GM12878 (cell line): Measurements from ENCODE around the gene MRPS14. TPM values are rescaled to one million over a fixed set of nuclear protein-coding genes. Genes with fewer than 3 reads are reported as not detected.

Experiments
- ATAC-seq: fragments of 200-7000 bp; cut with Tn5 transposase; 3 replicates; pipeline ENCODE4 v1.9.1; 2020; ENCODE audit warnings: mild to moderate bottlenecking, moderate library complexity
- BruUV-seq: library from RNA; stranded (reverse); fragments of 400-500 nt; replicated peaks from 2 replicates; lab custom pipeline; 2021; lab: Mats Ljungman, UMichigan
- CTCF ChIA-PET: fragments of 300-600 bp; sonication (Branson Sonifier 250); formaldehyde crosslinking; extraction: SDS; loops from one replicate; lab custom pipeline; 2021; ENCODE audit warnings: inconsistent platforms; lab: Yijun Ruan, JAX
- POLR2A ChIA-PET: fragments of 350-600 bp; formaldehyde crosslinking; extraction: SDS; loops from one replicate; lab custom pipeline; 2021; ENCODE audit warnings: inconsistent platforms; lab: Charles Lee
- RAD21 ChIA-PET: fragments of 300-600 bp; sonication (Branson Sonifier 250); formaldehyde crosslinking; loops from one replicate; lab custom pipeline; 2023; ENCODE audit warnings: antibody characterized with exemption; ENCODE audit not compliant: unreplicated experiment; lab: Charles Lee
- SMC1A ChIA-PET: fragments of 300-600 bp; sonication (Branson Sonifier 250); formaldehyde crosslinking; loops from one replicate; lab custom pipeline; 2023; ENCODE audit not compliant: unreplicated experiment, uncharacterized antibody; lab: Charles Lee
- DNase-seq: peaks from one replicate; pipeline ENCODE4 v3.0.0-alpha.2; 2011; ENCODE audit warnings: low read depth, low spot score
- FAIRE-seq: peaks from 3 replicates; lab custom pipeline; 2011; peaks lifted over from hg19 to GRCh38; lab: Jason Lieb, UNC
- H2AFZ ChIP-seq: 2 replicates; pipeline ENCODE4 v1.6.0; 2011; ENCODE audit warnings: low read depth, low read length, control low read depth; ENCODE audit not compliant: control insufficient read depth
- H3K27ac ChIP-seq: 2 replicates; pipeline ENCODE4 v1.5.1; 2011; ENCODE audit warnings: control low read depth; ENCODE audit not compliant: control insufficient read depth, insufficient read depth
- H3K27me3 ChIP-seq, 2 experiments: replicated peaks in 1 of 2; 2 replicates each; pipeline versions ENCODE4 v1.6.0 to v1.6.1; 2011; ENCODE audit warnings: low read length in 1 of 2; ENCODE audit not compliant: control insufficient read depth in 2 of 2, insufficient read depth in 2 of 2
- H3K36me3 ChIP-seq, 2 experiments: 2 replicates each; pipeline ENCODE4 v1.5.1; 2011; ENCODE audit warnings: low read length in 1 of 2; ENCODE audit not compliant: control insufficient read depth in 2 of 2, insufficient read depth in 2 of 2
- H3K4me1 ChIP-seq: 2 replicates; pipeline ENCODE4 v1.6.1; 2011; ENCODE audit warnings: mild to moderate bottlenecking, low read length, moderate library complexity, mixed read lengths; ENCODE audit not compliant: control insufficient read depth, insufficient read depth
- H3K4me2 ChIP-seq: 2 replicates; pipeline ENCODE4 v1.6.0; 2011; ENCODE audit warnings: control low read depth; ENCODE audit not compliant: control insufficient read depth, insufficient read depth
- H3K4me3 ChIP-seq: fragments of 200-600 bp; sonication (generic); 2 replicates; pipeline ENCODE4 v1.5.1; 2016
- H3K79me2 ChIP-seq: 2 replicates; pipeline ENCODE4 v1.6.0; 2011; ENCODE audit warnings: low read length; ENCODE audit not compliant: control insufficient read depth, insufficient read depth
- H3K9ac ChIP-seq: 2 replicates; pipeline ENCODE4 v1.8.0; 2011; ENCODE audit warnings: low read length, control low read depth, mixed read lengths; ENCODE audit not compliant: control insufficient read depth, insufficient read depth
- H3K9me3 ChIP-seq: replicated peaks from 3 replicates; pipeline ENCODE4 v1.5.1; 2011; ENCODE audit warnings: mild to moderate bottlenecking, low read length; ENCODE audit not compliant: control insufficient read depth, insufficient read depth
- H4K20me1 ChIP-seq: 2 replicates; pipeline ENCODE4 v1.6.0; 2011; ENCODE audit not compliant: control insufficient read depth, insufficient read depth
- FOS ChIP-seq: IDR thresholded peaks from 3 replicates; pipeline ENCODE4 v1.6.1; 2011; ENCODE audit warnings: borderline replicate concordance; ENCODE audit not compliant: insufficient read length; ENCODE audit errors: extremely low read depth
- FOXK2 ChIP-seq: fragments of 450-650 bp; IDR thresholded peaks from 2 replicates; pipeline ENCODE4 v1.6.1; 2017; ENCODE audit warnings: mild to moderate bottlenecking, moderate library complexity
- KAT2A ChIP-seq: conservative IDR thresholded peaks from 2 replicates; pipeline ENCODE4 v1.6.1; 2011; ENCODE audit warnings: low read depth, low read length; ENCODE audit not compliant: control insufficient read depth
- MEF2B ChIP-seq: fragments of 450-650 bp; IDR thresholded peaks from 2 replicates; pipeline ENCODE4 v1.6.1; 2018; ENCODE audit warnings: mild to moderate bottlenecking, moderate library complexity; ENCODE audit not compliant: partially characterized antibody, poor library complexity, severe bottlenecking
- RUNX3 ChIP-seq: IDR thresholded peaks from 2 replicates; pipeline ENCODE4 v1.6.1; 2012; ENCODE audit warnings: low read length, inconsistent platforms
- SMARCA5 ChIP-seq: fragments of 450-650 bp; IDR thresholded peaks from 2 replicates; pipeline ENCODE4 v1.6.1; 2017; ENCODE audit warnings: mild to moderate bottlenecking
- YY1 ChIP-seq: IDR thresholded peaks from 2 replicates; pipeline ENCODE4 v1.6.1; 2011; ENCODE audit warnings: low read depth, mild to moderate bottlenecking, low read length
- ZNF592 ChIP-seq: fragments of 450-650 bp; IDR thresholded peaks from 2 replicates; pipeline ENCODE4 v1.6.1; 2017; ENCODE audit warnings: mild to moderate bottlenecking, moderate library complexity
- ZZZ3 ChIP-seq: IDR thresholded peaks from 2 replicates; pipeline ENCODE4 v1.6.1; 2011; ENCODE audit warnings: low read depth; ENCODE audit not compliant: control insufficient read depth, insufficient read length
- WGBS: methylation state at CpG from one replicate; pipeline ENCODE4 v1.1.6; 2016; ENCODE audit warnings: low lambda C conversion rate; ENCODE audit not compliant: insufficient replicate concordance, insufficient coverage; ENCODE audit errors: missing lambda C conversion rate; 5-methylcytosine and 5-hydroxymethylcytosine counted together
- in situ Hi-C: fragments of 300-500 bp; cut with MboI; formaldehyde crosslinking; loops from 9 replicates; pipeline ENCODE4 v1.14.3; 2018; ENCODE audit warnings: mixed read lengths
- intact Hi-C: fragments of 100-400 bp; cut with micrococcal nuclease; formaldehyde crosslinking; loops from one replicate; pipeline ENCODE4 v1.14.2; 2022; ENCODE audit not compliant: unreplicated experiment
- polyA plus RNA-seq, 11 experiments: library from polyadenylated mRNA; depleted of rRNA in 4 of 11; unstranded in 6 of 11; stranded (reverse) in 5 of 11; fragments of >200 nt; fragmentation: Nextera tagmentation in 4 of 11; fragmentation: Illumina TruSeq in 1 of 11; extraction: Ambion mirVana in 4 of 11; extraction: Trizol in 1 of 11; gene quantifications; 1 replicate in 1 of 11; 2 replicates in 10 of 11; pipeline versions ENCODE4 v1.2.1 to v1.2.3, GENCODE V29; 2011 to 2016; ENCODE audit warnings: inconsistent platforms in 2 of 11, missing spikeins in 2 of 11, low read depth in 1 of 11
- total RNA-seq, 4 experiments: library from RNA; depleted of rRNA in 3 of 4; stranded (reverse); fragments of >200 nt in 3 of 4; fragmentation: Illumina TruSeq in 1 of 4; extraction: Trizol in 1 of 4; gene quantifications; 2 replicates each; pipeline versions ENCODE4 v1.2.1 to v1.2.3, GENCODE V29; 2013 to 2021
- TF ChIP-seq, protein P1 (sequence below): fragments of 450-650 bp; IDR thresholded peaks from 2 replicates; pipeline ENCODE4 v1.6.1; 2016; ENCODE audit warnings: mild to moderate bottlenecking

MRPS14 gene
- total and polyA plus RNA-seq, 10 of the 15 experiments (the other 5 are each of a cell fraction or from before 2014, with no cell fraction given), result 31.1 to 224 (median 50.4) TPM

- no peak for DNase-seq
- POLR2A ChIA-PET, result interaction anchor here (1.2 to 1.3 kb wide), 2 partner anchors 26 to 188 kb away, joined by 3 read pairs; no protein-coding TSS in a partner anchor
- Histone ChIP-seq H3K9me3 (peaks cover 9% of the 10 kb centered on the region), H3K9ac (no peak overlapping the region), H3K4me2 (no peak overlapping the region), H3K27me3 (no peaks in the 10 kb centered on the region), H4K20me1 (no peaks in the 10 kb centered on the region), H2AFZ (no peak overlapping the region), H3K27ac (no peak overlapping the region), H3K4me1 (peaks cover 16% of the 10 kb centered on the region), H3K79me2 (no peaks in the 10 kb centered on the region), H3K4me3 (no peak overlapping the region), H3K36me3 (peaks cover 2 to 9% of the 10 kb centered on the region in 2 experiments; a peak in 3 of 4 replicates)
- TF ChIP-seq SMARCA5 (no peak), RUNX3 (no peak), MEF2B (no peak), ZZZ3 (no peak), ZNF592 (no peak), KAT2A (no peak), FOS (no peak), YY1 (no peak), FOXK2 (no peak)
- TF ChIP-seq, protein P1, sequence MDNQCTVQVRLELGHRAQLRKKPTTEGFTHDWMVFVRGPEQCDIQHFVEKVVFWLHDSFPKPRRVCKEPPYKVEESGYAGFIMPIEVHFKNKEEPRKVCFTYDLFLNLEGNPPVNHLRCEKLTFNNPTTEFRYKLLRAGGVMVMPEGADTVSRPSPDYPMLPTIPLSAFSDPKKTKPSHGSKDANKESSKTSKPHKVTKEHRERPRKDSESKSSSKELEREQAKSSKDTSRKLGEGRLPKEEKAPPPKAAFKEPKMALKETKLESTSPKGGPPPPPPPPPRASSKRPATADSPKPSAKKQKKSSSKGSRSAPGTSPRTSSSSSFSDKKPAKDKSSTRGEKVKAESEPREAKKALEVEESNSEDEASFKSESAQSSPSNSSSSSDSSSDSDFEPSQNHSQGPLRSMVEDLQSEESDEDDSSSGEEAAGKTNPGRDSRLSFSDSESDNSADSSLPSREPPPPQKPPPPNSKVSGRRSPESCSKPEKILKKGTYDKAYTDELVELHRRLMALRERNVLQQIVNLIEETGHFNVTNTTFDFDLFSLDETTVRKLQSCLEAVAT, result no peak
- FAIRE-seq, result no peak
- in situ Hi-C loops, result no loop called here
- 96% methylated on average over 4 of the region's 4 CpGs for WGBS
- BruUV-seq, result no TSS peak
- CTCF ChIA-PET, result interaction anchor here (1.0 to 6.4 kb wide), 9 partner anchors 12 to 218 kb away, joined by 3 to 54 read pairs (median 6); partner anchors contain the start of gene CACYBP
- SMC1A ChIA-PET, result interaction anchor here (1.4 to 10.8 kb wide), 5 partner anchors 9 to 108 kb away, joined by 5 to 89 read pairs (median 9); partner anchors contain the start of gene CACYBP
- no peak for ATAC-seq
- RAD21 ChIA-PET, result interaction anchor here (1.4 to 3.1 kb wide), 4 partner anchors 10 to 214 kb away, joined by 4 to 14 read pairs (median 11); no protein-coding TSS in a partner anchor
- intact Hi-C loops, result no loop called here
These were observed 38.3 kb downstream of the MRPS14 start for GRCh38 chr1:174984952-174985351.
